NCI-H1694 treated with DMSO at 0.1 percent for 48 hours (cell line): ENCODE data around the gene DIPK1B.
"Not testable (repeated sequence)": the region's sequence is repeated elsewhere in the genome, so short reads cannot be mapped to it uniquely, and the experiment has no call there.

ENCODE experiments used
- DNase-seq: peaks from one replicate; lab custom pipeline; 2025; lab: John Stamatoyannopoulos, UW

DIPK1B gene

DNA sequence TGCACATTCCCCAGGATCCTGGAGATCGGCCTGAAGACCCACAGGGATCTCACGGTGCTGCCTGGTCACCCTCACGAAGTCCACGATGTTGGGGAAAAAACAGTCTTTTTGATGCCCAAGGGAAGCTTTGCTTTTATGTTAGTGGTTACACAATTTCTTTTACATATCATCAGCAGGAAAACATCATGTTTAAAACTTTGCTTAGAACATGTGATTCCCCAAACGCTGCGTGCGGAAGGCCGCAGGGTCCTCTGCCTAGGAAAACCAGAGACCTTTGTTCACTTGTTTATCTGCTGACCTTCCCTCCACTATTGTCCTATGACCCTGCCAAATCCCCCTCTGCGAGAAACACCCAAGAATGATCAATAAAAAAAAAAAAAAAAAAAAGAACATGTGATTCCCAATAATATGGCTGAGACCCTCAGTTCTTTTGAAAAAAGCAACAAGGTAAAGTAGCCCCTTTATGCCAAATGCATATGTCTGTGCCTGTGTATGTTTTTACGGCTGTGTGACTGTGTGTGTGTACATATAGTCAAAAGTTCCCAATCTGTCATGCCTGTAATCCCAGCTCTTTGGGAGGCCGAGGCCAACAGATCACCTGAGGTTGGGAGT is 13.6 kb upstream of the DIPK1B start:
- no peak for DNase-seq

GRCh38 chr9:136700304-136700703 is 12.1 kb upstream of the DIPK1B start:
- no peak for DNase-seq

GRCh38 chr9:136700959-136701667 is 11.3 kb upstream of the DIPK1B start:
- DNase-seq: no peak

DNA sequence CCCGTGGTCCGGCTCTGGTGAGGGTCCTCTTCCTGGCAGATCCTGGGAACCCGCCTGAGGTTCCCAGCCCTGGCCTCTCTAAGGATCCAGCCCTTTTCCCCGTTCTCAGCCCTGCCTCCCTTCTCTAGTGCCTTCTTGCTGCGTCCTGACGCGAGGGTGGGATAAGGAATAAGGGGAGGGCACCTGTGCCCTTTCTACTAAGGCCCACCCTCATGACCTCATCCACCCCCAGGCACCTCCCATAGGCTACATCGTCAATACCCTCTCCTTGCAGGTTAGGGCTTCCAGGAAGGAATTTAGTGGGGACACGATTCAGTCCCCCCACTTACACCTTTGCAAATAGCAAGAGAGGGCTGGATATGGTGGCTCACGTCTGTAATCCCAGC is 10.7 kb upstream of the DIPK1B start:
- no peak for DNase-seq

DNA sequence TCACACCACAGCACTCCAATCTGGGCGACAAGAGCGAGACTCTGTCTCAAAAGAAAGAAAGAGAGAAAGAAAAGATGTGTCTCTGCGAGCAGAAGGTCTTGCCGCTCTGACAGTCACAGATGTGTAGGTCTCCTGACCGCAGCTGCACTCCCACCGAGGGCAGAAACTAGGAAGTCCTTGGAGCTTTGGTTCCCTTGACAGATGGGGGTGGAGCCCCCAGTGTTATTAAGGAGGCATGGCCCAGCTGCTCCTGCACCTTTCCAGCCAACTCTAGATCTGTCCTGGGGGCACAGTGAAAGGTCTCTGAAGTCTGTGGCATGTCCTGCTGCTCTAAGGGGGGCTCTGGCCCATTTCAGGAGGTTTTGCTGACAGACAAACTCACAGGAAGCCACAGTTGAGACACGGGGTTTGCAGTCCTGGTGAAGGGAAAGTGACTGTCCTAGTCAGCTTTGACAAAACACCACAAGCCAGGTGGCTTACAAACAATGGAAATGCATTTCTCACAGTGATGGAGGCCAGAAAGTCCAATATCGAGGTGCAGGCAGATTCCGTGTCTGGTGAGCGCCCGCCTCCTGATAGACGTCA is 9.0 kb upstream of the DIPK1B start:
- DNase-seq: no peak

- not testable (repeated sequence) for DNase-seq
Observed at GRCh38 chr9:136704741-136705140, 7.6 kb upstream of the DIPK1B start.

DNA sequence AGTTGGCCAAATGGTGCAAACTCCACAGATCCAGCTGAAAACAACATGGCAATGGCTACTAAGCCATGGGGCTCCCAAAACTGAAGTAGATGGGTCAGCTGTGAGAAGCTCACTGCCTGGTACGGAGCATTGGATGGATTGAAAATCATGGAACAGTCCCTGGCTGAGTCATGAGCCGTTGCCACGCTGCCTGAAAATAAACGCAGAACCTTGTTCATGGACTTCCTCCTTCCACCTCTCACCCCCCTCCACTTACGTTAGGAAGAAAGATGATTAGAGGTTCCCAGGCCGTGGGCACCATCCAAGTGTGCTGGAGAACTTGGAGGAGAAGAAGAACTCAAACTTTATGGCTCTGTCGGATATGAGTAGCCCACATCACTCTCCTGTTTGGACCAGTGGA is 6.8 kb upstream of the DIPK1B start:
- DNase-seq: no peak

GRCh38 chr9:136707011-136707410 is 5.4 kb upstream of the DIPK1B start:
- DNase-seq: no peak

DNA sequence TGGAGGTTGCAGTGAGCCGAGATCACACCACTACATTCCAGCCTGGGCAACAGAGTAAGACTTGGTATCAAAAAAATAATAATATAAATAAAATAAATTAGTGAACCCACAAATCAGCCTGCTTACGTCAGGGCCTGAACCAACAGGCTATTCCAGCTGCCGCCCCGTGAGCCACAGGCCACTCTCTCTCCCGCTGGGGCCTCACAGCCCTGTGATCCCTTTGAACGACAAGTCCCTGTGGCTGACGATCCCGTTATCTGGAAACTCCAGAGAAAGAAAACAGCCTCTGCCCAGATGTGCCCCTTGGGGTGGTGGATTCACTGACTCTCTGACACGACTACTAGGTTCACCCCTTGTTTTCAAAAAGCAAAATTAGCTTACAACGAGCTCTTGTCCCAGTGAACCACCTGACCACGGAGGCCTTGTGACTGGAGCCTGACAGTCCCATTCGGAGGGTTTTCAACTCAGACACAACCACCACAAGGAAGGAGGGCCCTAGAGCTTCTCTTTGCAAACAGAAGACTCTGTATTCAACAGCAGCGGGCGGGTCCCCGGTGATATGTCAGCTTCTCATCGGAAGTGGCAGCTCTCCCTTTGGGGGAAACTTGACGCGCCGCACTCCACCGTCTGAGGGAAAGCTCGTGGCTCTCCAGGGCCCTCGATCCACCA is 4.4 kb upstream of the DIPK1B start:
- no peak for DNase-seq

DNA sequence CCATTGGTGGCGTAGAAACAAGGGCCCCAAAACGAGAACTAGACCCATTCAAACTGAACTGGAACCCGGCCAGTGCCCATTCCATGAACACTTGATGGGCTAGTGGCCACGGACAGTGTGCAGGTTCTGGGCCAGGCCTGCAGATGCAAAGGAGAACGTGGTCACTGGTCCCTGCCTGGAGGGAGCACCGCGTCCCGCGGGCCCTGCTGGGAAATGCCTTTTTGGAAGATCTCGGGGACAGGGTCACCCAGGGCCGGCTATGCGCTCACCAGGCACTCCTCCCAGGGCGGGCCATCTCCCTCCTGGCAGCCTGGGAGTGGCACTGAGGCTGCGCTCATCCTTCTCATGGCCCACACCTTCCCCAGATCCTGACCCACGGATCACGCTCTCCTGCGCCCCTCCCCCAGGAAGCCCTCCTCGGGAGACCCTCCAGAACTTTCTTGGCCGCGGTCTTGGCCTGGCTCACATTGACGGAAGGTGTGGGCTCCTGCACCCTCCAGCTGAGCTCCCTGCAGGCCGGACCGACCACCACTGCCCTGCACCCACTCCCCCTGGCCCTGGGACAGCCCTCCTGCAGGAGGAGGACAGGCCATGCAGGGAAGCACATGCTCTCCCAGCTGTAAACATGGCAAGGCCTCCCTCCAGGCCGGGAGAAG is 2.8 kb upstream of the DIPK1B start:
- DNase-seq: no peak

GRCh38 chr9:136710543-136710942 is 1.8 kb upstream of the DIPK1B start:
- no peak for DNase-seq

DNA sequence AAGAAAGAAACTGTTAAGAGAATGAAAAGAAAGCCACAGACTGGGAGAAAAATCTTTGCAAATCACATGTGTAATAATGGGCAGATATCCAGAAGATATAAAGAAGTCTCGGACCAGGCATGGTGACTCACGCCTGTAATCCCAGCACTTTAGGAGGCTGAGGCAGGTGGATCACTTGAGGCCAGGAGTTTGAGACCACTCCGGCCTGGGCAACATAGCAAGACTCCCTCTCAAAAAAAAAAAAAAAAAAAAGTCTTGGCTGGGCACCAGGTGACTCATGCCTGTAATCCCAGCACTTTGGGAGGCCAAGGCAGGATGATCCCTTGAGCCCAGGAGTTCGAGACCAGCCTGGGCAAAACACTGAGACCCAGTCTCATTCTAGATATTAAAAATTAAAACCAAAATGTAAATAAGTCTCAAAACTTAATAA is 1.1 kb upstream of the DIPK1B start:
- DNase-seq: not testable (repeated sequence)

- DNase-seq: no peak
Observed at GRCh38 chr9:136712690-136713544, 545 bp downstream of the DIPK1B start.

GRCh38 chr9:136713550-136713949 is 1.2 kb downstream of the DIPK1B start:
- DNase-seq: no peak

DNA sequence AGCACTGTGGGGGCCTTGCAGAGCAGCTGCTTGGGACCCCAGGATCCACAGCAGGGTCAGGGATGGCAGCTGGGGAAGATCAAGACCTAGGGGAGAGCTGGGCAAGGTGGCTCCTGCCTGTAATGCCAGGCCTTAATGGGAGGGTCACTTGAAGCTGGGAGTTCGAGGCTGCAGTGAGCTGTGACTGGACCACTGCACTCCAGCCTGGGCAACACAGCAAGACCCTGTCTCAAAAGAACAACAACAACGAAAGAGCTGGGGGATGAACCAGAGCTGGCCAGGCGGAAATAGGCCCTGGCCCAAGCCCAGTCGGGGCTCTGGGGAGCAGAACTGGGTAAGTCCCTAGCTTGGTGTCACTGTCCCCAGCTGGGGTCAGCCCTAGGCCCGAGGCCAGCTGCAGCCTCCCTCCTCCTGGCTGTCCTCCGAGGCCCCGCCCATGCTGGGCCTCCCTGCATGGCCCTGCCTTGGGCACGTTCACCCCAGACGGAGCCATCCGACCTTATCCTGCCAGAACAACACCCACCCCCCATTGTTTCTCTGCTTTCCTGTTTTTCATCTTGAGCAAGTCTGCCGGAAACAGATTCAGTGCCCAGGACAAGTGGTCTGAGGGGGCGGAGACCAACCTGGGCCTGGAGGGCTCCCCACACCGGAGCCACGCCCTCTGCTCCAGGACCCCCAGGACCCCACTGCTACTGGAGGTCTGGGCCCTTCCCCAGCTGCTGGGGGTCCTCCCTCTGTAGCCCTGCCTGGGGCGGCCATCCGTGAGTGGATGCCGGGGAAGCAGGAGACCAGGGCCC is 1.9 kb downstream of the DIPK1B start:
- no peak for DNase-seq

DNA sequence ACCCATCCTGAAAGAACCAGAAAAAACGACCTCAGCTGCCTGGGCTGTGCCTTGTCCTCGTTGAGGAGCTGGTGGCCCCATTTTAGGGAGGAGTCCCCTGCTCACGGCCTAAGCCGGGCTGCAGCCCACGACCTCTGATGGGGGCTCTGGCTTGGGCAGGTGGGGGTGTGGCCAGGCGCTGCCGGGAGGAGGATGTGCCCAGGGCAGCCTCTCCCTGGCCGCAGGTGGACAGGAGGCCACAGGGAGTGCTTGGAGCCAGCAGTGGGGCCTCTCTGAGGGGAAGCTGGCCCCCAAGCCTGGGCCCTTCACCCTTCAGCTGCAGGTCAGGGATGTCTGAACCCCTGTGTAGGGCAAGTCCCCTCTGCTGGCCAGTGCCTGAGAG is 2.5 kb downstream of the DIPK1B start:
- no peak for DNase-seq

DNA sequence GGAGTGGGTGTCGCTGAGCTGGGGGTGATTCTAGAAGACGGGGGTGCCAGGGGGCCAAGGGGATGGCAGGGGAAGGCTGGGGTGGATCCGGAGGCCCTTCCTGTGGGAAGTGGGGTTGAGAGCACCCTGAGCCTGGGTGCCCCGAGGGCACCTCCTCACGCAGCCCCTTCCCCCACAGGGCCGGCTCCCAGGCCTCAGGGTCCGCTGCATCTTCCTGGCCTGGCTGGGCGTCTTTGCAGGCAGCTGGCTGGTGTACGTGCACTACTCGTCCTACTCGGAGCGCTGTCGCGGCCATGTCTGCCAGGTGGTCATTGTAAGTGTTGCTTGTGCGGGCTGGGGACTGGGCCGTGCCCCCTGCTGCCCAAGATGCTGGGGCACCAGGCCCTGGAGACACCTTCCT is 5.0 kb downstream of the DIPK1B start:
- no peak for DNase-seq

DNA sequence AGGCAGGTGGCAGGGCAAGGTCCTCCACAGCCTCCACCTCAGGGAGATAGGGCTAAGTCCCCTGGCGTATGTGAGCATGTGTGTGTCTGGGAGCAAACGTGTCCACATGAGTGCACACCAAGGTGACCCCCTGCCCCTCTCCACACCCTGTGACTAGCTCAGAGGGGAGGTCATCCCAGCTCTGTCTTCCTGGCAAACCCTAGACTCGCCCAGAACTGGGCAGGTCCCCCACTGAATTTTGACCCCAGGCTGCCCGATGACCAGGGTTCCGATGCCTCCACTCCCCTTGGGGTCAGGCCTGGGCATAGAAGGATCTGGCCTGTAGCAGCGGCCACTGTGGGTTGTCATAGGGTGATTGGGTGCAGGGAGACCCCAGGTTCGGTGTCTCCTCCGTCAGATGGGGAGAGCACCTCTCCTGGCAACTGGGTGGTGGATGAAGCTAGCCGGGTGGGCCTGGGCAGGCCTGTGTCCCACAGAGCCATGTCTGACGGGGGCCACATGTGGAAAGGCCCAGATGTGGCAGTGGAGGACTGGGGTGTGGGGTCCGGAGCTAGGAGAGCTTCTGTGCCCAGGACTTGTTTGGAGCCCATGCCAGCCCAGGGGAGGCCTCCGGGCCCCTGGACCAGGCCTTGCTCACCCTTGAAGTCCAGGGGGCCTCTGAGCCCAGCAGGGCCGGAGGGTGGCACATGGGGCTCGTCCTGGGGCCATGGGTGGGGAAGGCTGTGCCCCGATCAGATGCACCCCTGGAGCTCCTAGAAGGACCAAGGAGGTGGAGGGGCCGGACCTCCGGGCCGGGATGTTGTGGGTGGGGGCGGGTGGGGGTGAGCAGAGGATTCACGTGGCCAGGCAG is 6.2 kb downstream of the DIPK1B start:
- no peak for DNase-seq

- DNase-seq: no peak
Observed at GRCh38 chr9:136719195-136719880, 7.0 kb downstream of the DIPK1B start.
